GM19468 (cell line): Measurements from ENCODE around the gene ZNF85.
"Not testable (repeated sequence)": the region's sequence is repeated elsewhere in the genome, so short reads cannot be mapped to it uniquely, and the experiment has no call there.

Source experiments
- ATAC-seq: cut with Tn5 transposase; IDR thresholded peaks from one replicate; pipeline ENCODE4 v1.9.1; 2021; ENCODE audit warnings: mild to moderate bottlenecking, moderate library complexity, moderate number of reproducible peaks; ENCODE audit not compliant: unreplicated experiment; ENCODE audit errors: extremely low read depth

The ZNF85 gene

DNA sequence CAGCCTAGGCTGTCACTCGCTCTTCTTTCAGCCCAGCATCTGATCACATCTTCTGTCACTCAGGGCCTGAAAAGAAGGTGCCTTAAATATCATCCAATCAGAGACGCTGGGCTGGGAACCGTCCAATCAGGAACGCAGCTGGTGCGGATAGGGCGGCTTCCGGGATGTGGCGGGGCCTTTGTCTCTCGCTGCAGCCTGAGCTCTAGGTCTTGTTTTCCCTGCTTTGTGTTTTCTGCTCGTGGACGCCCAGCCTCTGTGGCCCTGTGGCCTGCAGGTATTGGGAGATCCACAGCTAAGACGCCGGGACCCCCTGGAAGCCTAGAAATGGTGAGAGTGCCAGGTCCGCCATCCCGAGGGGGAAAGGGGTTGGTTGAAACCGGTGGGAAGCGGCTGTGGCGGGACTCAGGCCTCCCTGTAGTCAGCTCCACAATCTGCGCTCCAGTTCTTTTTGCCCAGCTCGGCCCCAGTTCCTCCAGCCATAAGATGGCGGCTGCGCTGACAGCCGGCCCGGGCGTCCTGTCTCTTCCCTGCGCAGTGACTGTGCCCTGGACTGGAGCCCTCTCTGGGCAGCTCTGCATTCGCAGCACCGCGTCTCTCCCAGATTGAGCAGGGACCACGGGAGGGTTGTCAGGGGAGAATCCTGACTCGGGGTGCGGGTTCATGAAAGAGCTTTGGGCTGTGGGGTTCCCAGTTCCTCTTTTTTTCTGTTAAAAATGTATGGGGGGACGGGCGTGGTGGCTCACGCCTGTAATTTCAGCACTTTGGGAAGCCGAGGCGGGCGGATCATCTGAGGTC is at the start of gene ZNF85:
TSS of gene ZNF85 (plus strand) at position 175 of the 795 bp plus-strand sequence. CDS start at position 325, 150 bp downstream.
- ATAC-seq = peak; percentile 56

DNA sequence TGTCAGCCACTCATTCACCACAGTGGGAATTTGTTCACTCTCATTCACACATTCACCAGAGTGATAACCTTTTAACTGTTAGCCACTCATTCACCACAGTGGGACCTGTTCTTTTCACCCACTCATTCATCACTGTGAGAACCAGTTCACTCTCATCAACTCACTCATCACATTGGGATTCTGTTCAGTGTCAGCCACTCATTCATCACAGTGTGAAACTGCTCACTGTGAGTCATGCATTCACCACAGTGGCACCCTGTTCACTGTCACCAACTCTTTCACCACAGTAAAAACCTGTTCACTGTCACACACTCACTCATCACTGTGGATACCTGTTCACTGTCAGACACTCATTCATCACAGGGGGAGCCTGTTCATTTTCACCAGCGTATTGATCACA is 43.5 kb upstream of the ZNF85 start:
- no peak for ATAC-seq

DNA sequence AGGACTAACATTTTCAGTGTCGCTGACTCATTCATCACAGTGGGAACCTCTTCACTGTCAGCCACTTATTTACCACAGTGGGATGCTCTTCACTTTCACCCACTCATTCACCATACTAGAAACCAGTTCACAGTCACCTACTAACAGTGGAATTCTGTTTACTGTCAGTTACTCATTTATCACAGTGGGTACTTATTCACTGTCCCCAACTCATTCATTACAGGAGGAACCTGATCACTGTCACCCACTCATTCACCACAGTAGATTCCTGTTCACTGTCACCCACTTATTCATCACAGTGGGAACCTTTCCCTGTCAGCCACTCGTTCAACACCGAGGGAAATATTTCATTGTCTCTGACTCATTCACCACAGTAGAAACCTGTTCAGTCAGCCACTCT is 10.1 kb upstream of the ZNF85 start:
- no peak for ATAC-seq

DNA sequence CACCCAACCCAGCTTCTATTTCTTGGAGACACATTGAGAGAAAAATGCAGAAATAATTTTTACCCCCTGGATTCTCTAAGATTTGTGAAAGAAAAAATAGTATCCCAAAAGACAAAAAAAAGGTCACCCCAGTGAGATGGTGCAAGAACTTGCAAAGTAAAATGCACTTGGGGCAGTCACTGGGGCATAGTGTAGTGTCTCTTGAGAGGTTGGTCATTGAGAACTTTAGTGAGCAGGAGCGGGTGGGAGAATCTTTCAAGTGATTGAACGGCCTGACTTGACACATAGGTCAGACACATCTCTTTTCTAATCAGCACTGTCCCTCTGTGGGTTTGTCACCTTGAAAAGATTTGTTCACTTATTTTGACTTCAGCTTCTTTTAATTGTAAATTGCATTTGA is 2.4 kb downstream of the ZNF85 start:
- ATAC-seq = no peak

DNA sequence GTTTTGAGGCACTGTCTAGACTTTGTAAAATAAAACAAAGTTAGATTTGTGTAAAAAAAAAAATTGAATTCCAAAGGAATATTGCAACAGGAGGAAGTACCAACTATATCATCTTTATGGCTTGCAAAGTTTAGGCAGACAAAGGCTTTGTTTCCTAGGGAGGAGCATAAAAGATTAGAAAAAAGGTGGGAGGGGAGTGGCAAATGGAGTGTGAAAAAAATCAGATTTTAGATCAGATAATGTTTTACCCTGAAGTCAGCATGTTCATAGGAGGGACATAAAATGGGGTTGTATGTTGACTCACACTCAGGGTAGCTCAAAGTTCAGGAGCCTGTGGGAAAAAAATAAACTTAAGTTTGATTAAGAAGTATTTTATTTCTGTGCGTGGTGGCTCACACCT is 3.7 kb downstream of the ZNF85 start:
- no peak for ATAC-seq

DNA sequence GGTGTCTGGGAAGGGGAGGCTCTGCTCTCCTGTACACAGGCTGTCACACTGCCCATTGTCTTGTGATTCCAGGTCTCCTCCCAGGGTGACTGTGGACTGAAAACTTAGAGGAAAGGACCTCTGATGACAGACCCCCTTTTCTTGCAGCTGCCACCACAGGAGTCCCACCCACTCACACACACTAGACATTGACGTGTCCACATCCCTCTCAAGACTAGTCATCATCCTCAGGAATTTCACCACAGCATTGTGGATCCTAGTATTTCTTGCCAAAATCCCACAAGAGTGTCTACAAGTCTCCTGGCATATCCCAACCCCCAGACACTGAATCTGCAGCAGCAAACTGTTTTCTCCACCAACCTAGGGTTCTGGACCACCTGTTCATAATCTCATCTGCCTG is 5.3 kb downstream of the ZNF85 start:
- ATAC-seq = no peak

DNA sequence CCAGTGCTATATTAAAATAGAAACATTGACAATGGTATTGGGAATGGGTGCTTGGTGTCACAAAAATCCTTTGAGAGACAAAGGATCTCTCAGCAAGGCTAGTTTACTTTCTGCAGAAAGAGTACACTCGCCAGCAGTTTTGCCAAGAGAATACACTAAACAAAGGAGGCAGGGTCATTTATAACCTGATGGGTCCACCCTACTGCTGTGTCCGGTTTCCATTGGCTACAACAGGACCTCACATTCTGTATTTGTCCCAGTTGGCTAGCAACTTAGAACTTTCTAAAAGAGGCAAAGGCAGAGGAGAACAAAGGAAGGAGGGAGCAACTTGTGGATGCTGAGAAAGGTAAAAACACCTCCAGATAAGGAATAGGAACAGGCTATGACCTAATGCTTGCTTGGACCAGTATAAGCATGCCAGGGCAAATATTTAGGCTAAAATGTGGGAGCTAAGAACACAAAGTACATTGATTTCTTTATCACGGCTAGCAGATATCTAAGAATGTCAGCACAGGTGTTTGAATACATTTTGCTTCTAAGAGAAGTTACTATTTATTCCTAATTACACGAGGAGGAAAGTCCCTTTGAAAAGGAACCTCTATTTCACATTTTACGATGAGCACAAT is 13.4 kb downstream of the ZNF85 start:
- not testable (repeated sequence) for ATAC-seq

DNA sequence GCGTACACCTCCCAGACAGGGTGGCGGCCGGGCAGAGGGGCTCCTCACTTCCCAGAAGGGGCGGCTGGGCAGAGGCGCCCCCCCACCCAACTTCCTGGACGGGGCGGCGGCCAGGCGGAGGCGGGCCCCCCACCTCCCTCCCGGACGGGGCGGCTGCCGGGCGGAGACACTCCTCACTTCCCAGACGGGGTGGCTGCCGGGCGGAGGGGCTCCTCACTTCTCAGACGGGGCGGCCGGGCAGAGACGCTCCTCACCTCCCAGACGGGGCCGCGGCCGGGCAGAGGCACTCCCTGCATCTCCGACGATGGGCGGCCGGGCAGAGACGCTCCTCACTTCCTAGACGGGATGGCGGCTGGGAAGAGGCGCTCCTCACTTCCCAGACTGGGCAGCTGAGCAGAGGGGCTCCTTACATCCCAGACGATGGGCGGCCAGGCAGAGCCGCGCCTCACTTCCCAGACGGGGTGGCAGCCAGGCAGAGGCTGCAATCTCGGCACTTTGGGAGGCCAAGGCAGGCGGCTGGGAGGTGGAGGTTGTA is 29.6 kb downstream of the ZNF85 start:
- not testable (repeated sequence) for ATAC-seq

DNA sequence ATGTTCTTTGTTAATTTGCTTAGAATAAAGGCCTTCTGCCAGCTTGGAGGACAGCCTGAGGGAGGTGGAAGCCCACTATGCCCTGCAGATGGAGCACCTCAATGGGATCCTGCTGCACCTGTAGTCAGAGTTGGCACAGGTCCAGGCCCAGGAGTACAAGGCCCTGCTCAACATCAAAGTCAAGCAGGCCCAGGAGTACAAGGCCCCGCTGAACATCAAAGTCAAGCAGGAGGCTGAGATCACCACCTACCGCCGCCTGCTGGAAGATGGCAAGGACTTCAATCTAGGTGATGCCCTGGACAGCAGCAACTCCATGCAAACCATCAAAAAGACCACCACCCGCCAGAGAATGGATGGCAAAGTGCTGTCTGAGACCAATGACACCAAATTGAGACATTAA is 41.7 kb downstream of the ZNF85 start:
- ATAC-seq = no peak

DNA sequence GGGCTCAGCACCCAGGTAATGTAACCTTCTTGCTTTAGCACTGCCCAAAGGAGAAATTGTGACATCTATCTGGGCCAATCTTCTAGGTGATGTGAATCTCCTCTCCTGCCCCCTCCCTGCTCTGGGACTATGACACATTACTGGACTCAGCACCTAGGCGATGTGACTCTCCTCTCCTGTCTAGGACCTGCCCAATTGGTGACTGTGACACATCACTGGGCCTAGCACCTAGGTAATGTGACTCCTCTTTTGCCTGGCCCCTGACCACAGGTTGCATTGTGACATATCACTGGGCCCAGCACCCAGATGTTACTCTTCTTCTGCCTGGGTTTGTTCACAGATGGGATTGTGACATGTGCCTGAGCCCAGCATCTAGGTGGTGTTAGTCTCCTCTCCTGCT is 45.0 kb downstream of the ZNF85 start:
- no peak for ATAC-seq

DNA sequence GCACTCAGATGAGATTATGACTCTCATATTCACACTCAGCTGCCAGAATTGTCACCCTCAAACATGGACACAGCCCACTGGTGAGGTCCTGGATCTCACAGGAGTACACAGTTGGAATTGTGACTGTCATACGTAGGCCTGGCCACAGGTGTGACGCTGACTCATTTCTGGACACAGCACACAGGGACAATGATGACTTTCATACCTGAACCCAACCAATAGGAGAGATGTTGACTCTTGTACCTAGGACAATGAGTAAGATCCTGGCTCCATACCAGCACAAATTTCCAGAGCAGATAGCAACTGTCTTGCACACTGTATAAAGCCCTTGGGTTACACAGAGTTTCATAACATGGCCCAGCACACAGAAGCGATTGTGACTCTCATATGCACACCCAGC is 46.4 kb downstream of the ZNF85 start:
- ATAC-seq = no peak

DNA sequence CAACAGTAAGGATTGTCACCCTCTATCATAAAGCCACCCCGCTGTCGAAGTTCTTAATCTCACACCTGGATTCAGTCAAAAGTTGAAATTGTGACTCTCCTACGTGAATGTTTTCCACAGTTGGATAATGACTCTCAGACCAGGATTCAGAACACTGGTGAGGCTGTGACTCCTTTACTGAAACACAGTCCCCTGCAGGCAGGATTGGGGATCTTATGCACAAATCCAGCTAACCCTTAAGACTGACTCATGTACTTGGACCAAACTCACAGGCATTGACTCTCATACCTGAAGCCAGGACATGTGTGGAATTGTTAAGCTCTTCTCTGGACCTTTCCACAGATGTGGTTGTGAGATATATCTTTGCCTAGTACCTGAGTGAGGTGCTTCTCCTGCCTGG is 46.8 kb downstream of the ZNF85 start:
- no peak for ATAC-seq

DNA sequence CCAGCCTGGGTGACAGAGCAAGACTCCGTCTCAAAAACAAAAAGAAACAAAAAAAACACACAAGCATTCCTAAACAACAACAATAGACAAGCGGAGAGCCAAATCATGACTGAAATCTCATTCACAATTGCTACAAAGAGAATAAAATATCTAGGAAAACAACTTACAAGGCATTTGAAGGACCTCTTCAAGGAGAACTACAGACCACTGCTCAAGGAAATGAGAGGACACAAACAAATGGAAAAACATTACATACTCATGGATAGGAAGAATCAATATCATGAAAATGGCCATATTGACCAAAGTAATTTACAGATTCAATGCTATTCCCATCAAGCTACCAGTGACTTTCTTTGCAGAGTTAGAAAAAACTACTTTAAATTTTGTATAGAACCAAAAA is 69.7 kb downstream of the ZNF85 start:
- not testable (repeated sequence) for ATAC-seq

DNA sequence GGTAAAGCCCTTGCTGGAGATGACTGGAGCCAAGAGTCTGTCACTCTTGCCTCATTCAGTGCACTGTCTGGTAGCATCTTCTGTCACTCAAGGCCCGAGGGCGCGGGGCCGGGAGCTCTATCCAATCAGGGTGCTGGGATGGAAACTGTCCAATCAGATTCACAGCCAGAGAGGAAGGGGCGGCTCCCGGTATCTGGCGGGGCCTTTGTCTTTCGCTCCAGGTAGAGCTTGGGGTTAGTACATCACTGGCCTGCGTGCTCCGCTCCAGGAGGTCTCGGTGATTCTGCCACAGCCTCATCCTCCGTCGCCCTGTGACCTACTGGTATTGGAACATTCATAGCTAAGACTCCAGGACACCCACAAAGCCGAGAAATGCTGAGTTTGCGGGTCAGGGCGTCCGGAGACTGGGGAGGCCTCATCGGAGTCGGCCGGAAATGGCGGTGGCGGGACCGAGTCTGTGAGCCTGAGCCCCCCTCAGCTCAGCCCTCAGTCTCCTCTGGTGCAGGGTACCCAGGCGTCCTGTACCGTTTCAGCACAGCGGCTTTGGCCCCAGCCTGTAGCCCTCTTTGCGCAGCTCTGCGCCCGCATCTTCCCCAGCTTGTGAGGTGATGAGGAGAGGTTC is 76.8 kb downstream of the ZNF85 start:
- peak; percentile 92 for ATAC-seq
